Stimulated activated CD4-positive, alpha-beta T cell treated with anti-CD3 and anti-CD28 coated beads, Interleukin-4, amount 100 ng/mL, for 4 hours (primary cell): ENCODE measurements around the gene NCOA6.
"Not testable (repeated sequence)": the region's sequence is repeated elsewhere in the genome, so short reads cannot be mapped to it uniquely, and the experiment has no call there.

Source experiments
- DNase-seq, 2 experiments: peaks; one replicate each; pipeline ENCODE4 v3.0.0-alpha.2; 2020

NCOA6 gene

DNA sequence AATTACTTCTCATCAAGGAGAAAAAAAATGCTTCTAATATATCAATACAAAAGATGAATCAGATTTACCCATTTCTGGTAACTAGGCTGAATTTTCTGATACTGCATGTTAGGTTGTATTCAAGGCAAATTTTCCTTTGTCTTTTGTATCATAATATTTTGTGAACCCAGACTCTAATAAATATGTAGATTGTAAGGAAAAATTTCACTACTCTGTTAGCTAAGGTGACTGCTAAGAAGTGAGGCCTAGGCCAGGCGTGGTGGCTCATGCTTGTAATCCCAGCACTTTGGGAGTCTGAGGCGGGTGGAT lies 108.6 kb downstream of the NCOA6 start:
- no peak for DNase-seq

DNA sequence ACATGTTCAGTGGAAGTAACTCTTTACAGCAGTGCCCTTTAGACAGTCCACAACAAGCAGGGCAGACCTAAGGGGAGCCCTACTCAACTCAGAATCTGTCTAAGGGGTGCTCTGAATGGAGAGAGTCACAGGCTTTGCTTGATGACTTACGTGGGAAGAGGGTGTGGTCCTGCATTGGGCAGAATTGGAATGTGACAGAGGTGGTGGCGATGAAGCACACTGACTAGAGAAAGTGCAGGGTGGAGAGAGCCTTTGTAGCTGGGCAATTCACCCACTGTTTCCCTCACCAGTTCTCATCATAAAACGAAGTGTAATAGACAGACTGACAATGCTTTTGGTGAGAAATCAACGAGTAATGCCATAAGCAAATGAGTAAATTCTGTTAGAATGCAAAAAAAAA lies 110.1 kb downstream of the NCOA6 start:
- no peak for DNase-seq

- not testable (repeated sequence) for DNase-seq
Measured at GRCh38 chr20:34713944-34714515, 111.4 kb downstream of the NCOA6 start.

GRCh38 chr20:34713194-34713943 lies 112.1 kb downstream of the NCOA6 start:
- DNase-seq: no peak

DNA sequence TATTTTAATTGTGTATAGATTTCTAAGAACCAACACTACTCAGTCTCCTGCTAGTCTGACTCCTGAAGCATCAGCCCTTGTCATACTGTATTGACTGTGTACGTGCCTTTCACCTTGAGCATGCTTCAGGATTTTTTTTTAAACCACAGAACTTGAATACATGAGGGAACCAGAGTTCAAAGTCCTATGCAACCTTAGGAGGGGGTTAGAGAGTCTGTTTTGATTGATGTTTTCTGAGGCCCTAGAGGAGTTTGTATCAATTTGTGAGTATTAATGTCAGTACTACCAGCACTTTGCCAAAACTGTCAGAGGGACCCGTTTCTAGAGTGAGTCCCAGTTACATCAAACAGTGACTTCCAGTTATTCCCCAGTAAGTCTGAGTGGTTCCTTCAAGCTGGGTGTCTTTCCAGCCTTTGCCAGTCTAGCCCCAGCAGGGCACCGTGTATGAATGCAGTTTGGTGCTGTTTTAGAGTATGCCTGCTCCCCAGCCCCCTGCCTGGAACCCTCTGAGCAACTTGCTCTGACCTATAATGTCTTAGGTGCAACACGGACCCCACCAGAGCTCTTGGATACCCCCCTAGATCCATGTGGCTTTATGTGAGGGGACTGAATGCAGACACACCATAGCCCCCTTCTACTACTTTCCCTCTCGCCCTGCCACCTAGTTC lies 112.8 kb downstream of the NCOA6 start:
- DNase-seq: no peak

- DNase-seq: no peak
Measured at GRCh38 chr20:34711813-34712430, 113.5 kb downstream of the NCOA6 start.

DNA sequence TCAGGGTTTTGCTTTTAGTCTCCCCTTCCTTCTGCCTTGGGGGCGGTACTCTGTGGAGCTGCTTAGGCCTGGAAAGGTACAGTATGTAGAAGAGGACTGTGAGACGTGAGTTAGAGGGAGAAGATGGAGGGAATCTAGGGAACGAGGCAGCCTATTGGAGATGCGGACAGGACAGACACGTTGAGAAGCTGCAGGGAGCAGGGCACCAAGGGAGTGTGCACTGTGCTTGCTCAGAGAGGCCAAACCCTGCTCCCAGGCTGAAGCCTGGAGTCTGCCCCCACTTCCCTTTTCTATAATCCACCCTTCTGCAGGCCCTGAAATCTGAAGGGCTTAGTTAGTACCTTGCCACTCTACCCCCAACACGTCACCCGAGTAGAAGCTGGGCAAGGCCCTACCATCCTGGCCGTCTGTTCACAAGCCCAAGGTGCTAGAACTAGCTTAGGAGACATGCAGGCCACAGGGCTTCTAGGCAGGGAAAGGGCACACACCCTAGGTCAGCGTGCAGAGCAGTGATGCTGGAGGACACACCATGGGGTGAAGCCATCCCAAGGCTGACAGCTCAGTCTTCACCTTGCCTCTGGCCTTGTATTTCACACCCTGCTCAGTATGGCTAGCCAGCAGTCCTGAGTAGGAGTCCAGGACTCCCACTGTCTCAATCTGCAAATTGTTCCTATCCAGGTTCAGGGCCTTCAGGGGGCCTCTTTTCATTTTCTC lies 114.4 kb downstream of the NCOA6 start:
- no peak for DNase-seq

DNA sequence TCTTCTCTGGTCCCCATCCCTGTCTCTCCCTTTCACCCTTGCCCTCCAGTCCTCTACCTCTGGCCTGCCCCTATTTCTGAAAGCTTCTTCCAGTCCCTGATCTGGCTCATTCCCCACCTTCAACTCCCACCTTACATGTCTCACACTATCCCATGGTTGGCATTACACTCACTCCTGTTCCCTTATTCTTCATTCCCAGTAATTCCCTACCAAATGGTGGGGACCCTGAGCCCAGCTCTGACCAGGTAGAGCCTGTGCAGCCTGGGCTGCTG lies 114.9 kb downstream of the NCOA6 start:
- no peak for DNase-seq

GRCh38 chr20:34709831-34710567 lies 115.5 kb downstream of the NCOA6 start:
- DNase-seq: peak; percentile 64

DNA sequence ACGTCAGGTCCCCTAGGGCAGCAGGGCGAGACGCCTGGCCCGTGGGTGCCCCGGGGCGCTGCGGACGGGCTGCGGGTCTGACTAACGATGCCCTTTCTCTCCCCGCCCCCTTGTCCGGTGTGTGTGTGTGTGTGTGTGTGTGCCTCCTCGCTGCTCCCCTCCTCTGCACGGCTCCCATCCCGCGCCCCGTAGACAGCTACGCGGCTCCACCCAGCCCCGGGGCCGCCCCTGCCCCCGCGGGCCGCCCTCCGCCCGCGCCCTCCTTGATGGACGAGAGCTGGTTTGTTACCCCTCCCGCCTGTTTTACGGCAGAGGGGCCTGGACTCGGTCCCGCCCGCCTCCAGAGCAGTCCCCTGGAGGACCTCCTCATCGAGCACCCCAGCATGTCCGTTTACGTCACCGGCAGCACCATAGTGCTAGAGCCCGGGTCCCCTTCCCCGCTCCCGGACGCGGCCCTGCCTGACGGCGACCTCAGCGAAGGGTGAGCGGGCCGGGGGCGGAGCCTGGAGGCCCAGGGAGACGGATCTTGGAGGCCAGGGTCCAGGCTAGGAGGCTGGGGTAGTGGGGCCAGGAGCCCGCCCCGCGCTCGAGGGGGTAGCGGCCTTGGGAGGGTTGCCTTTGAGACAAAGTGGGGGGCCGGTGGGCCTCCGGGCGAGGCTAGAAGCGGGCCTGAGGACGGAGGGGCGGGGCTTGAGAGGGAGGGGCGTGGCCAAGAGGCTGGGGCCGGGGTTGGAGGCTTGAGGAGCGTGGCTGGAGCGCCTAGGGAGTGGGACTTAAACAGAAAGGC lies 116.2 kb downstream of the NCOA6 start:
- peak; percentile 71 to 80 for DNase-seq

DNA sequence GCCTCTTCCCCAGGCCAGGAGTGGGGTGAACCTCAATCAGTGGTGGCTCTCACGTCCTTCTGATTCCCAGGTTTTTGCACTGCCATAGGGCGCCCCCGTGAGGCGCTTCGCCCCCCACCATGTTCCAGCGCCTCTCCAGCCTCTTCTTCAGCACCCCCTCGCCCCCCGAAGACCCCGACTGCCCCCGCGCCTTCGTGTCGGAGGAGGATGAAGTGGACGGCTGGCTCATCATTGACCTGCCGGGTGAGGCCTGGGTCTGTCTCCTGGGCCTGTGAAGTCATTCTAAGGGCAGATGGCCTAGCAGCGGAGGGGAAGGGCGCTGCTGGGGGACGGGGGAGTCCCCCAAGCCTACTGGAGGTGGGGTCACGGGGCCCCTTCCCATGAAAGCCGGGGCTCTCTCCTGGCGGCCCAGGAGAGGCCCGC lies 116.8 kb downstream of the NCOA6 start:
- peak; percentile 38 to 51 for DNase-seq

DNA sequence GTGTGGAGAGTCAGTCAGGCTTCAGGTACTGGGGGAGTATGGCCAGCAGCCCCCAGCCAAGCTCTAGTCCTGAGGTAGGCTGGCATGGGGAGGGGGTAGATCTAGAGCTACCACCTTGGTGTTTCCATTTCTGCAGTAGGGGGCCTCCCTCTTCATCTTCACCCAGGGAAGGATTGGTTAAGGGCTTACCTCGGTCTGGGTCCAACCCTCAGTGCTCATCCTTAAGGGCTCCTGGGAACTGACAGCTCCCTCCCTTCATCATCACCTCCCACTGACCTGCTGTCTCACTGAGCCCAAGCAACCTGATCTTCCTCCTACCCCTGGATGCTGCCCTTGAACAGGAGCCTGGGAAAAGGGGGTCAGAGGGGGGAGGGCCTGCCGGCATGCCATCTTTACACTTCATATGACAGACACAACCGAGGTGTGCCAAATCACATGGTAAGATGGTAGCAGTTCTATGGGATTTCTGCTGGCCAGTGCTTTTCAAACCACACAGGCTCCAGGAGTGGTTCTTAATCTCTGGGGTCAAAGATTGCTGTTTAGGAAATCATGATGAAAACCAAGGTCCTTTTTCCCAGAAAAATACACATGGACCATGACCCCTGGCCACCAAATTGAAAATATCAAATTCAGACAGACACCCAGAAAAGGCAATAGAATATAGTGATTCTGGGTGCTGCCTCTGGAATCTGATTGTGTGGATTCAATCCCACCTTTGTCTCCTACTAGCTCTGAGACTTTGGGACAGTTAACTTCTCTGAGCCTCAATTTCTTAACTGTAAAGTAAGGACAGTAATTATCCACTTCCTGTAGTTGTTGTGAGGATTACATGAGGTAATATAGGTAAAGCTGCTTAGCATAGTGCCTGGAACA lies 118.3 kb downstream of the NCOA6 start:
- DNase-seq: no peak

DNA sequence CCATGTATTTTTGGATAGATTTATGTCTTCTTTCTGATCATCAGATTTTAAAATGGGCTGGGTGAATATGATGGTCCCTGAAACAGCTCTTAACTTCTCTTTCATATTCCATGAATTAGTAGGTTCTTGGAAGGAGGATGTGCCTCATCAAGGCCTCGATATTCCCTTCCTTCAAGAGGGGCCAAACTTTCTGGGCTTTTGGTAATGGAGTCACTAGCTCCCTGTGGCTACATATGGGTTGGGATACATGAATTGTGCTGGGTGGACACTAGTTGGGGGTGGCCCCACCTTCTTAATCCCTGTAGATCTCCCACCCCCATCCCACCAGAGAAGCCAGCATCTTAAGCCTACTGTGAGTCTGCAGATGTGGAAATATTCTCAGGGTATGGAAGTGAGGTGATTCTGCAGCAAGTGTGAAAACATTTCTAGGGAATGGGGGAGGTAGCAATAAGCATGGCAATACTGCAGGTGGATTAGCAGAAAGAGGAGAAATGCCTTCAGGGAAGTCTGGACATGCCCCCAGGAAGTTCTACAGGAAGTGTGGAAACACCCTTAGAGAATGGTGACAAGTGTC lies 119.1 kb downstream of the NCOA6 start:
- no peak for DNase-seq

DNA sequence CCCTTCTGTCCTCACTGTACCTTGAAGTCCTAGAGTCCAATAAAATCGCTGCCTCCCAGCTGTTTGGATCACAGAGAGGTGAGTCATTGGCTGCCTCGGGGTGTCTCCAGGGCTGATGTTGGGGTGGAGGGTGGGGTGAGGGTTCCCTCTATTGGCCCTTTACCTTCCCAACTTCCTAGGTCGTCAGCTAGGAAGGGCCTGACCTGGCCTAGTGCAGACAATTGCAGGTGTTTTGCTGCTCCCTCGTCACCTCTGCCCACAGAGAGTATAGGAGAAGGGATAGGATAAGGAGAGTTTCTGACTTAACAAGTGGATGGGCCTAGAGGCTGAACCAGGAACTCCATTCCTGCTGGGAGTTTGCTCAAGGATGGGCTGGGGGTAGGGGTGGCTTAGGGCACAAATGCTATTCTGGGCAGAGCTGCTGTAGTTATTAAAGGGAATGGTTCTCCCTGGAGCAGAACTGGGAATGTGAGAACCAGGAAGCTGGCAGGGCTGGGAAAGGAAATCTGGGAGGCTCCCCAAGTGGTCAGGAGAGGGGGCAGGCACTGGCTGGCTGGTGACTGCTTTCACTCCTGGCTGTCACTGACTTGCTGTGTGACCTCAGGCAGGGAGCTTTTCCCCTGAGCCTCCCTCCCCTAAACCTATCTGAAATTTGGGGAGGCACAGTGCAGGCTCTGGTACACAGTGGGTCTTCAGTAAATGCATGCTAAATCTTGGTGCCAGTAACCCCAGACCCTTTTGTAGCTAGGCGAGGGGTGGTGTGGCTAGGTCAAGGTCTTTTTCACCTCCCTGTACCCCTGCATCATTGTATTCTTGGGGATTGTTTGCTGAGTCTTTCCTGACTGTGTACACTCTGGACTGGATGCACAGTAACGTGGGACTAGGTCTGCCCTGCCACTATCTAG lies 119.8 kb downstream of the NCOA6 start:
- no peak for DNase-seq

- no peak for DNase-seq
Measured at GRCh38 chr20:34705008-34705396, 120.4 kb downstream of the NCOA6 start.

- DNase-seq: peak; percentile 77 to 81
Measured at GRCh38 chr20:34704177-34705007, 121.1 kb downstream of the NCOA6 start, which contains the start of gene TP53INP2. TP53INP2 (plus strand) TSS chr20:34704344; CDS start chr20:34708740, 4,396 bp downstream.

DNA sequence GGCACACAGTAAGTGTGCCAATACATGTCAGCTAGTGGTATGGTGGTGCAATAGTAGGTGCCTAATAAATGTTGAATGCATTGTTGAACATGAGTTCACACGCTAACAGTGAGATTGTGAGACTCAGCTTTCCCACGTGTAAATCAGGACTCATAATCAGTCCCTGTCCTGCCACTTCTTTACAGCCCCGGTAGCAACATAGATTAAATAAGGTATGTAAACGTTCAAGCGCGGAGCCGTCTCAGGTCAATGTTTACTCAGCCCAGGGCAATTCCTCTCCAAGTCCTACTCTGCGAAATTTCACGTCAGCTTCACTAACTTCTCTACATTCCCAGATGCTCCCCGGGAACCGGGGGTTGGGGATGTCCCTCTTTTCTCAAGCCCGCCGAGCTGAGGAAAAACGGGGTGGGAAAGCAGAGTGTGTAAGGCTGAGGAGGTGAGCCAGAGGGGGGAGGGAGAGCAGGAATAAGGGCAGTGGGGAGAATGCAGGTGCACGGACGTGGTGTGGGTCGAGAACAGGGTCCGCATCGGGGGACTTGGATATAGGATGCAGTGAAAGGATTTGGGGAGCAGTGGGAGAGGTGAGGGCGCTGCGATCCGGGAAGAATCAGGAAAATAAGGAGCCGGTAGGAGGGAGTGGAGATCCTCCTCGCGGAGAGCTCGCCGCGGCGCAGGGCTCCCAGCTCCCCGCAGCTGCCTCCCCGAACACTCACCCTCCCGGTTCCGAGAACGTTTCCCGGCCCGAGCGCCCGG lies 121.9 kb downstream of the NCOA6 start:
- DNase-seq: no peak

DNA sequence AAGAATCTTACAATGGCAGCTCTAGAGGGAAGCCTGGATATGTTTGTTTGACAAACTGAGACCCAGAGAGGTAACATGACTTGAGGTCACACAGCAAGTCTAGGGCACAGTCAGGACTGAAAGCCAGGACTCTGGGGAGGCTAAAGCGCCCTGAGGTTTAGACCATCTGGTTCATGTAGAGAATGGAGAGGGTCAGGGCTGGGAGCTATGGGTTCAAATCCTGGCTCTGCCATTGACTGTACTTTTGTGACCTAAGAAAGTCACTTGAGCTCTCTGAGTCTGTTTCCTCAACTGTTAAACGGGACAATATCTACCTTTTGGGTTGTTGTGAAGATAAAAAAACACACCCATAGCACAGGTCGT lies 122.4 kb downstream of the NCOA6 start:
- no peak for DNase-seq
